SU-DHL-6 (cell line): ENCODE measurements around the gene TEX35.

Source experiments
- EZH2phosphoT487 ChIP-seq: fragments of 200-600 bp; sonication (generic), shearing (Covaris generic); conservative IDR thresholded peaks from 2 replicates; pipeline ENCODE4 v1.6.1; 2018; ENCODE audit warnings: mild to moderate bottlenecking, antibody characterized with exemption, low read length, moderate library complexity, mixed read lengths
- TF ChIP-seq, protein P1 (sequence below): fragments of 200-600 bp; sonication (generic); IDR thresholded peaks from one replicate; pipeline ENCODE4 v1.5.1; 2017; ENCODE audit warnings: antibody characterized with exemption, mild to moderate bottlenecking, low read length, moderate library complexity; ENCODE audit not compliant: insufficient read depth, poor library complexity, severe bottlenecking

DNA sequence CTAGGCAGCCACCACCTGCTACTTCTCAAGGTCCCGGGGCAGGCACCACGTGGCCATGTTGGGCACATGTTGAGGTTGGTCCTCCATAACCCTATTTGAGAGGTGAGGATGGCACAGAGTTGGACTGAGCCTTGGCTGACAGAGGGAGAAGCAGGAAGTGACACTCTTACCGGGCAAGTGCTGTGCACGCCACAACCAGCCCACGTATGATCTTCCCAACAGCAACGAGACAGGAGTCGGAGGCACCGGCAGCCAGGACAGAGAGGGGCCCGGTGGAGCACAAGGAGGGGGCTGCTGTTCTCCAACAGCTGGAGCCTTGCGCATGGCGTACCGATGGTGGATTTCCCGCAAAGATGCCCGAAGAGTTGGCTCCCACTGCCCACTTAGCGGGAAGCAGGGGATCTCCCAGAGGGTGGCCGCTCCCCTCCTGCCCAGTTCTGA, 19.6 kb upstream of the TEX35 start:
- no peak for TF ChIP-seq EZH2phosphoT487
- TF ChIP-seq, protein P1, sequence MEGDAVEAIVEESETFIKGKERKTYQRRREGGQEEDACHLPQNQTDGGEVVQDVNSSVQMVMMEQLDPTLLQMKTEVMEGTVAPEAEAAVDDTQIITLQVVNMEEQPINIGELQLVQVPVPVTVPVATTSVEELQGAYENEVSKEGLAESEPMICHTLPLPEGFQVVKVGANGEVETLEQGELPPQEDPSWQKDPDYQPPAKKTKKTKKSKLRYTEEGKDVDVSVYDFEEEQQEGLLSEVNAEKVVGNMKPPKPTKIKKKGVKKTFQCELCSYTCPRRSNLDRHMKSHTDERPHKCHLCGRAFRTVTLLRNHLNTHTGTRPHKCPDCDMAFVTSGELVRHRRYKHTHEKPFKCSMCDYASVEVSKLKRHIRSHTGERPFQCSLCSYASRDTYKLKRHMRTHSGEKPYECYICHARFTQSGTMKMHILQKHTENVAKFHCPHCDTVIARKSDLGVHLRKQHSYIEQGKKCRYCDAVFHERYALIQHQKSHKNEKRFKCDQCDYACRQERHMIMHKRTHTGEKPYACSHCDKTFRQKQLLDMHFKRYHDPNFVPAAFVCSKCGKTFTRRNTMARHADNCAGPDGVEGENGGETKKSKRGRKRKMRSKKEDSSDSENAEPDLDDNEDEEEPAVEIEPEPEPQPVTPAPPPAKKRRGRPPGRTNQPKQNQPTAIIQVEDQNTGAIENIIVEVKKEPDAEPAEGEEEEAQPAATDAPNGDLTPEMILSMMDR, result no peak
